Stomach smooth muscle (tissue), 2 donors: ENCODE measurements around the gene EME1.
"Not testable (repeated sequence)": the region's sequence is repeated elsewhere in the genome, so short reads cannot be mapped to it uniquely, and the experiment has no call there.

Experiments used
- H3K27ac ChIP-seq: one replicate; pipeline ENCODE4 v1.7.0; 2013; ENCODE audit warnings: mild to moderate bottlenecking, low read length, inconsistent platforms
- H3K27me3 ChIP-seq, 2 donors: one replicate each; pipeline ENCODE4 v1.7.0; 2013; ENCODE audit warnings: low read length in 2 of 2; ENCODE audit not compliant: insufficient read depth in 2 of 2, control insufficient read depth in 1 of 2
- H3K36me3 ChIP-seq, 2 donors: one replicate each; pipeline ENCODE4 v1.7.0; 2013; ENCODE audit warnings: low read length in 2 of 2; ENCODE audit not compliant: control insufficient read depth in 2 of 2, insufficient read depth in 2 of 2
- H3K4me1 ChIP-seq: one replicate; pipeline ENCODE4 v1.7.0; 2013; ENCODE audit warnings: low read length; ENCODE audit not compliant: control insufficient read depth, insufficient read depth
- H3K4me3 ChIP-seq, 2 donors: one replicate each; pipeline ENCODE4 v1.7.0; 2013; ENCODE audit warnings: low read length in 2 of 2
- H3K9ac ChIP-seq, 2 donors: one replicate each; pipeline ENCODE4 v1.7.0; 2013; ENCODE audit warnings: low read length in 2 of 2, mild to moderate bottlenecking in 1 of 2
- H3K9me3 ChIP-seq, 2 donors: one replicate each; pipeline ENCODE4 v1.7.0; 2013; ENCODE audit warnings: low read length in 2 of 2; ENCODE audit not compliant: control insufficient read depth in 2 of 2
- donor health status: healthy.
- donor health status: Pancreatic carcinoma.

EME1 gene

GRCh38 chr17:50419577-50419976 lies 46.5 kb downstream of the EME1 start:
- not testable (repeated sequence) for H3K9me3 ChIP-seq, H3K36me3 ChIP-seq, H3K4me3 ChIP-seq, H3K4me1 ChIP-seq, H3K9ac ChIP-seq, H3K27ac ChIP-seq, H3K27me3 ChIP-seq

GRCh38 chr17:50420419-50421112 lies 47.5 kb downstream of the EME1 start:
- Histone ChIP-seq H3K4me3 (no peak overlapping the region), H3K4me1 (peaks cover 5% of the 10 kb centered on the region), H3K9ac (no peak overlapping the region), H3K27me3 (no peaks in the 10 kb centered on the region), H3K9me3 (no peaks in the 10 kb centered on the region), H3K27ac (no peak overlapping the region), H3K36me3 (no peaks in the 10 kb centered on the region)

- Histone ChIP-seq H3K27me3 (no peaks in the 10 kb centered on the region), H3K9ac (no peak overlapping the region), H3K4me1 (peaks cover 9% of the 10 kb centered on the region), H3K36me3 (no peaks in the 10 kb centered on the region), H3K4me3 (peak overlapping the region in 1 of 2 donors; percentile 25), H3K9me3 (no peaks in the 10 kb centered on the region), H3K27ac (no peak overlapping the region)
Observed at GRCh38 chr17:50421308-50422051, 48.5 kb downstream of the EME1 start.

GRCh38 chr17:50422738-50423137 lies 49.7 kb downstream of the EME1 start:
- H3K9me3 ChIP-seq: no peaks in the 10 kb centered on the region
- H3K27me3 ChIP-seq: no peaks in the 10 kb centered on the region
- H3K9ac ChIP-seq: no peak overlapping the region
- H3K4me1 ChIP-seq: peaks cover 22% of the 10 kb centered on the region
- no peaks in the 10 kb centered on the region for H3K36me3 ChIP-seq
- H3K4me3 ChIP-seq: no peak overlapping the region
- H3K27ac ChIP-seq: no peak overlapping the region

- Histone ChIP-seq H3K4me3 (no peak overlapping the region), H3K9ac (no peak overlapping the region), H3K36me3 (no peaks in the 10 kb centered on the region), H3K9me3 (no peaks in the 10 kb centered on the region), H3K4me1 (peaks cover 24% of the 10 kb centered on the region), H3K27ac (no peak overlapping the region), H3K27me3 (no peaks in the 10 kb centered on the region)
Observed at GRCh38 chr17:50423553-50424159, 50.6 kb downstream of the EME1 start.

GRCh38 chr17:50424246-50424995 lies 51.4 kb downstream of the EME1 start:
- no peaks in the 10 kb centered on the region for H3K9me3 ChIP-seq
- peaks cover 24% of the 10 kb centered on the region for H3K4me1 ChIP-seq
- H3K9ac ChIP-seq: no peak overlapping the region

GRCh38 chr17:50424996-50425681 lies 52.1 kb downstream of the EME1 start:
- H3K4me3 ChIP-seq: peak overlapping the region; percentile 76 to 78
- peak overlapping the region; percentile 61 to 82 for H3K9ac ChIP-seq
- no peaks in the 10 kb centered on the region for H3K9me3 ChIP-seq
- no peaks in the 10 kb centered on the region for H3K36me3 ChIP-seq
- H3K27me3 ChIP-seq: no peaks in the 10 kb centered on the region
- peak overlapping the region; percentile 49 for H3K27ac ChIP-seq
- peaks cover 24% of the 10 kb centered on the region for H3K4me1 ChIP-seq

More at GRCh38 chr17:50424246-50424995, 51.4 kb downstream of the EME1 start:
- no peak overlapping the region for H3K4me3 ChIP-seq
- no peak overlapping the region for H3K27ac ChIP-seq
- no peaks in the 10 kb centered on the region for H3K36me3 ChIP-seq
- no peaks in the 10 kb centered on the region for H3K27me3 ChIP-seq

- Histone ChIP-seq H3K9me3 (no peaks in the 10 kb centered on the region), H3K4me1 (peaks cover 24% of the 10 kb centered on the region), H3K27ac (peak within 1 kb of the TSS; percentile 62), H3K27me3 (no peaks in the 10 kb centered on the region), H3K9ac (peak within 1 kb of the TSS; percentile 61 to 82), H3K4me3 (peak within 1 kb of the TSS; percentile 76 to 78), H3K36me3 (no peaks in the 10 kb centered on the region)
Observed at GRCh38 chr17:50425682-50426471, 52.8 kb downstream of the EME1 start, which contains the start of gene ACSF2. Gene ACSF2, plus strand, starts transcription at chr17:50426218. Its CDS starts 44 bp downstream, at chr17:50426262.

GRCh38 chr17:50426472-50426782 lies 53.4 kb downstream of the EME1 start:
- no peaks in the 10 kb centered on the region for H3K36me3 ChIP-seq
- H3K27ac ChIP-seq: peak overlapping the region; percentile 62
- peak overlapping the region; percentile 48 to 71 for H3K9ac ChIP-seq
- no peaks in the 10 kb centered on the region for H3K27me3 ChIP-seq
- peaks cover 24% of the 10 kb centered on the region for H3K4me1 ChIP-seq
- H3K4me3 ChIP-seq: peak overlapping the region; percentile 63 to 78
- no peaks in the 10 kb centered on the region for H3K9me3 ChIP-seq
